Eye (tissue), 1 donor: Measurements from ENCODE around the gene VPS11.
"Not testable (repeated sequence)": the region's sequence is repeated elsewhere in the genome, so short reads cannot be mapped to it uniquely, and the experiment has no call there.

Source experiments
- DNase-seq: peaks from one replicate; pipeline ENCODE4 v3.0.0-alpha.2; 2015

VPS11 gene

DNA sequence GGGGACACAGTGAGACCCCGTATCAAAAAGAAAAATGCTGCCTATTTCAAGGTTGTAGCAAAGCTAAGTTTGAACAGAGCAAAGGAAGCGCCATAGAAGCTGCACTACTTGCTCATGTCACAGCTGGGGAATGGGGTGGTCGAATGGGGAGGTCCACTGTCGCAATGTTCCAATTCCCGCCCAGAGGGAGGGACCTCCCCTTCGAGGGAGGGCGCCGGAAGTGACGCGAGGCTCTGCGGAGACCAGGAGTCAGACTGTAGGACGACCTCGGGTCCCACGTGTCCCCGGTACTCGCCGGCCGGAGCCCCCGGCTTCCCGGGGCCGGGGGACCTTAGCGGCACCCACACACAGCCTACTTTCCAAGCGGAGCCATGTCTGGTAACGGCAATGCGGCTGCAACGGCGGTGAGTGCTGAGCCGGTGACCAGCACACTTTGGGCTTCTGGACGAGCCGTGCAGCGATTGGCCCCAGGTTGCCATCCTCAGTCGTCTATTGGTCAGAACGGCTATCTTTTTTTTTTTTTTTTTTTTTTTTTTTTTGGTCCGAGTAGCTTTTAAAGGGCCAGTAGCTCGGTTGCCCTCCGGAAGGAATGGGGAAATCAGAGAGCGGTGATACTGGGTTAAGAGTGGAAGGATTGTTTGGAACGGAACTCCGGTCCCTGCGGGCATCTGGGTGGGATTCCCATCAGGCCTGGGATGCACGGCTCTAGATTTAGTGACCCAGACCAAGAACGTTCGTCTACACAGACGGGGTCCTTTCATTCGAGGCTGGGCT is 17.2 kb downstream of the VPS11 start, which contains the start of gene HMBS:
Gene HMBS (plus strand): TSS at position 219 of the 774 bp plus-strand sequence. CDS start 153 bp downstream, at position 372.
- peak; percentile 98 for DNase-seq

DNA sequence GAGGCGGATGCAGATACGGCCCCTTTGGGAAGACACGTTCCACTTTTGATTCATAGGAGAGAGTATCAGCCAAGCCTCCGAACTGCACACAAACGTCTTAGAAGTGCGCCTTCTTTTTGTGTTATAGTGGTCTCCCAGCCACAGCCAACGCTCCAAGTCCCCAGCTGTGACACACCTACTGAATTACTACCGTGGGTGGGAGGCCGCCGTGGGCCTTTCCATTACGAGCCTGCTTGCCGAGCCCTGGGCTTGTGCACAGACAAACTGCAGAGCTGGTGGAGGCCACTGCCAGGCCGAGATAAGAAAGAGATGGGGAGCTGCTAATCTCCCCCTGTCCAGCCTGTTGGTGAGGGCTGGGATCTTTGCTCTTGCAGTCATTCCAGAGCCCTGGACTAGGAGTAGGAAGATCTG is 17.8 kb downstream of the VPS11 start:
- no peak for DNase-seq

DNA sequence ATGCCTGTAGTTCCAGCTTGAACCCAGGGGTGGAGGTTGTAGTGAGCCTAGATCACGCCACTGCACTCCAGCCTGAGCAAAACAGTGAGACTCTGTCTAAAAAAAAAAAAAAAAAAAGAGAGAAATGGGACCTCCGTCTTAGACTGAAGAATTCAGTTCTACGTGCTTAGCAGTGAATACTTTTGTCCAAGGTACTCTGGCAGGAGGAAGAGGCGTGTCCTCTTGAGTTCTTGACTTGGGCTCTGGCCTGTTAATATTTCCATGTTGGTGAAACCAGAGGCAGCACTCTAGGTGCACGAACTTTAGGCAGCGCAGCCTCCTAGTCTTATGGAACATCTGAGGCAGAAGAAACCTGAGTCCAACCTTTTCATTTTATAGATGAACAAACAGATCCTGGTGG is 19.5 kb downstream of the VPS11 start:
- DNase-seq, result no peak

DNA sequence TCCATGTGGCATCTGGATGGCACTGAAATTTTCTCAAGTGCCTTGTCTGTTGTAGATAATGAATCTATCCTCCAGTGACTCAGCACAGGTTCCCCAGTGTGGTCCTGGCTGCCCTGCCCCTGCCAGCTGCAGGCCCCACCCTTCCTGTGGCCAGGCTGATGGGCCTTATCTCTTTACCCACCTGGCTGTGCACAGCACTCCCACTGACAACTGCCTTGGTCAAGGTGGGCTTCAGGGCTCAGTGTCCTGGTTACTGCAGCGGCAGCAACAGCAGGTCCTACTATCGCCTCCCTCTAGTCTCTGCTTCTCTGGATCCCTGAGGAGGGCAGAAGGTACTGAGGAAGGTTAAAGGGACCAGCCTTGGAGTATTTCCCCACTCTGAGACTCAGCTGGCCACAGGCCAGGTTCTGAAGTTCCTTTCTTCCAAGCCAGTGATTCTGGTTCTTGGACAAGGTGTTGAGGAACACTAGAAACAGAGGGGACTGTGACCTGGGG is 20.2 kb downstream of the VPS11 start:
- no peak for DNase-seq

DNA sequence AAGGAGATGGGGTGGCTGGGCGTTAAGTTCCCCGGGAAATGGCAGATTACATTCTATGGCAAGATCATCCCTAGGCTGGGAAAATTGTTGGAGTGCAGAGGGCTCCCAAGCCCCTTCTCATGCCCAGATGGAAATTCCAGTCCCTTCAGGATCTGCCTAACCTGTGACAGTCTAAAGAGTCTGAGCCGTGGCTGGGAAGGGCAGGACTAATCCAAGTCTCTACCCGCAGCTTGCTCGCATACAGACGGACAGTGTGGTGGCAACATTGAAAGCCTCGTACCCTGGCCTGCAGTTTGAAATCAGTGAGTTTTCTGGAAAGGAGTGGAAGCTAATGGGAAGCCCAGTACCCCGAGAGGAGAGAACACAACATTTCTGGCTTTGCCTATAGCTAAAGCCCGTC is 20.8 kb downstream of the VPS11 start:
- no peak for DNase-seq

DNA sequence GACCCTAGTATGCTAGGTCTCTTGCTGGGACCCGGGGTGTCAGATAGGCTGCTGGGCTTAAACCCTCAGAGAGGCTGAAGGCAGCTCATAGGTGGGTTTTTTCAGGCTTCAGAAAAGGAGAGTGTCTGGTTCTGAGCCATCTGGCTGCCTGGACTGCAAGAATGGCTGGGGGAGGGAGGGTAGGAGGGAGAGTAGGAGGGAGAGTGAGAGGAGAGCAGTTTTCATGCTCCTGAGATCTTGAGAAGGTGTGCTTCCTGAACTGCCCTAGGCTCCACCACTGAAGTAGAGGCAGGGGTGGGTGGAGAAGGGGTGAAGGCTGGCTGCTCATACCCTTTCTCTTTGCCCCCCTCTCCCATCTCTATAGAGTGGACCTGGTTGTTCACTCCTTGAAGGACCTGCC is 21.7 kb downstream of the VPS11 start:
- no peak for DNase-seq

DNA sequence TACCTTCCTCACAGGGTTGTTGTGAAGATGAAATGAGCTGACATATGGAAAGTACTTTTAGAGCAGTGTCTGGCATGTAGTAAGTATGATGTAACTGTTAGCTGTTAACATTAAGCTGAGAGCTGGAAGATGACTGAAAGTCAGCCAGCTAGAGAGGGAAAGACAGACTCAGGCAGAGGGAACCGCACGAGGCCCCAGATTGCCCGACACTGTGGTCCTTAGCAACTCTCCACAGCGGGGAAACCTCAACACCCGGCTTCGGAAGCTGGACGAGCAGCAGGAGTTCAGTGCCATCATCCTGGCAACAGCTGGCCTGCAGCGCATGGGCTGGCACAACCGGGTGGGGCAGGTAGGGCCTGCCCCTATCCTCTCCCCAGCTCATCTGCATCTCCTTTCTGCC is 23.6 kb downstream of the VPS11 start:
- no peak for DNase-seq

DNA sequence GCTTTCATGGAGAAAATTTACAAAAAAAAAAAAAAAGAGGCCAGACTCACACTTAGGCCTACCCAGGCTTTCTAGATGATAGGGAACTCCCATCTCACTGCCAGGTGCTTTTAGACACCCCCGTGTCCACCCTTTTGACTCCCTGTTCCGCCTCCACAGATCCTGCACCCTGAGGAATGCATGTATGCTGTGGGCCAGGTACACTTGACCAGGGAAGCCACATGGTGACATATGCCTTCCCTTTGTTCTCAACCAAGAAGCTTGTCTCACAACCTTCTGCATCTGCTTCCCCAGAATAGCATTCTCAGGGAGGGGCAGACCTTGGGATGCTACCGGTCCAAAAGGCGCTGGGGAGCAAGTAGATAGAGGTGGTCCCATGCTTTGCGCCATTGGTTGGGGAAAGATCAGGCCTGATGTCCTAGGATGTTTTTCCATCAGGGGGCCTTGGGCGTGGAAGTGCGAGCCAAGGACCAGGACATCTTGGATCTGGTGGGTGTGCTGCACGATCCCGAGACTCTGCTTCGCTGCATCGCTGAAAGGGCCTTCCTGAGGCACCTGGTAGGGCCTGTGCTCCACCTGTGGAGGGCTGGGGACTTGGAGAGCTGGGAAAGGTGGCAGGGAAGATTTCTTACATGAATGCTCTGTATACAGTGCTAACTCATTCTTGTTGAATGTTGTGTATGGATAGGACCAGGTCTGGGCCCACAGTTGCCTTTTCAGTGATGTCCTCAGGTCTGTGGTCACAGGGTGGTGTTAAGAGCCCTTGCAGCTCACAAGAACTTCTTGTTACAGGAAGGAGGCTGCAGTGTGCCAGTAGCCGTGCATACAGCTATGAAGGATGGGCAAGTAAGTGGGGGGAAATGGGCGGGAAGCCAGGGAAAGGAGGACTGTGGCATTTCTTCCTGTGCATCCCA is 24.6 kb downstream of the VPS11 start:
- DNase-seq, result no peak

DNA sequence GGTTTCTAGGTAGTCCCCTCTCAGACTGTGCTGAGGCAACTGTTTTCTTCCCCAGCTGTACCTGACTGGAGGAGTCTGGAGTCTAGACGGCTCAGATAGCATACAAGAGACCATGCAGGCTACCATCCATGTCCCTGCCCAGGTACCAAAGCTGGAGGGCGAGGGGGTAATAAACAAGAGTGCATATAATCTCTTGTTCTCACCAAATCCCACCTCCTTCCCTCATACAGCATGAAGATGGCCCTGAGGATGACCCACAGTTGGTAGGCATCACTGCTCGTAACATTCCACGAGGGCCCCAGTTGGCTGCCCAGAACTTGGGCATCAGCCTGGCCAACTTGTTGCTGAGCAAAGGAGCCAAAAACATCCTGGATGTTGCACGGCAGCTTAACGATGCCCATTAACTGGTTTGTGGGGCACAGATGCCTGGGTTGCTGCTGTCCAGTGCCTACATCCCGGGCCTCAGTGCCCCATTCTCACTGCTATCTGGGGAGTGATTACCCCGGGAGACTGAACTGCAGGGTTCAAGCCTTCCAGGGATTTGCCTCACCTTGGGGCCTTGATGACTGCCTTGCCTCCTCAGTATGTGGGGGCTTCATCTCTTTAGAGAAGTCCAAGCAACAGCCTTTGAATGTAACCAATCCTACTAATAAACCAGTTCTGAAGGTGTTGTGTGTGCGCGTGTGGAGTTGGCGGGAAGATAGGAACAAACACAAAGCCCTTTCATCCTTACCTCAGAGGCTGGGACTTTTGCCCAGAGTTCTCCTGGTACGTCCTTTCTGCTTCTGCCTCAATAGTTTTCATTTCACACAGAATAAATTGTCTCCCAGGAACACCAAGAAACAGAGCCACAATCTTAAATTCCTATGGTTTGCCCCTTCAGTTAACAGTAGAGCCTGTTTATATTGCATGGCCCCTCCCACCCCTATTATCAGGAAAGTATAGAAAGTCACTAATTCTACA is 25.5 kb downstream of the VPS11 start:
- DNase-seq, result peak; percentile 41

DNA sequence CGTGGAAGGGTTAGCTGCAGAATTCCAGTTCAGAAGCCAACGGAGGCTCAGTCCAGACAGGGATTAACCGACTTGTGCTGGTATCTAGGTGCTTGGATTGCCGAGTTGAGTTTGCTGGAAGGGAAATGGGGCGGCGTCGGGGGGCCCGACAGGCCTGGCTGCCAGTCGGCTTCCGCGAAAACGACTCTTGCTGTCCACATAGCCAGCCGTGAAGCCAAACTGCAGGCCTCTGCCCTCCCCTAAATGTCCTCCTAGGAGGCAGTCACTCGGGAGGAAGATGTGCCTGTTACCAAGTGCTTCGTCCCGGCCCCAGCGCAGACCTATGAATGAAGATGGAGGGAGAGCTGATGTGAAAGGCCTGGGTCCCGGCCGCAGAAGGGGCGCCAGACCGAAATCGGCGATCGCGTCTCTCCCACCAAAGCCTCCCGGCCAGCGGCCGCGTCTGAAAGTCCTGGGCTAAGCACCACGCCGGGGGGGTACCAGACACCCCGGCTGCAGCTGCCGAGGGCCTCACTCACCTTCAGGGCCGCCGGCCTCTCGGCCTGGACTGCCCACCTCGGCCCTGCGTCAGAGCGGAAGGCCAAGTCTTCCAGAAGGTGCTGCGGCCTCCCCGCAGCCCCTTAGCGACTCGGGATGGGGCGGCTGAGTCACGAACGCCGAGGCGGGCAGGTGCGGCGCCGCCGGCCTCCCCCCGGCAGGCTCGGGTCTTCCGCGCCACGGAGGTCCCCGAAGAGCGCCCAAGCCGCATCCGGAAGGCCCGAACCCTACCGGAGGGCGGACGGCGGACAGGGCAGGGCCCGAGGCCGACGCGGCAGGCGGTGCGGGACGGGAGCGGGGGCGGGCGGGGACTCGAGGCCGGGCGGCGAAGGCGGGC is 26.6 kb downstream of the VPS11 start:
- peak; percentile 72 for DNase-seq

DNA sequence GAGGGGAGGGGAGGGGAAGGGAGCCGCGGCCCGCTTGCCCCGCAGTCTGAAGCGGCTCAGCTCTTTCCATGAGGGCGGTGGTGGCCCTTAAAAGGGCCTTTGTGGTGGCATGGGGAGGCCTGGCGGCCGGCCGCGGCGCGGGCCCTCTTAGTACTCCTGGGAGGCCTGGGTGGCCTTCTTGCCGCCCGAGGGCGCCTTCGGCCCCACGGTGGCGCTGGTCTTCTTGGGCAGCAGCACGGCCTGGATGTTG is 27.1 kb downstream of the VPS11 start:
- peak; percentile 90 for DNase-seq

DNA sequence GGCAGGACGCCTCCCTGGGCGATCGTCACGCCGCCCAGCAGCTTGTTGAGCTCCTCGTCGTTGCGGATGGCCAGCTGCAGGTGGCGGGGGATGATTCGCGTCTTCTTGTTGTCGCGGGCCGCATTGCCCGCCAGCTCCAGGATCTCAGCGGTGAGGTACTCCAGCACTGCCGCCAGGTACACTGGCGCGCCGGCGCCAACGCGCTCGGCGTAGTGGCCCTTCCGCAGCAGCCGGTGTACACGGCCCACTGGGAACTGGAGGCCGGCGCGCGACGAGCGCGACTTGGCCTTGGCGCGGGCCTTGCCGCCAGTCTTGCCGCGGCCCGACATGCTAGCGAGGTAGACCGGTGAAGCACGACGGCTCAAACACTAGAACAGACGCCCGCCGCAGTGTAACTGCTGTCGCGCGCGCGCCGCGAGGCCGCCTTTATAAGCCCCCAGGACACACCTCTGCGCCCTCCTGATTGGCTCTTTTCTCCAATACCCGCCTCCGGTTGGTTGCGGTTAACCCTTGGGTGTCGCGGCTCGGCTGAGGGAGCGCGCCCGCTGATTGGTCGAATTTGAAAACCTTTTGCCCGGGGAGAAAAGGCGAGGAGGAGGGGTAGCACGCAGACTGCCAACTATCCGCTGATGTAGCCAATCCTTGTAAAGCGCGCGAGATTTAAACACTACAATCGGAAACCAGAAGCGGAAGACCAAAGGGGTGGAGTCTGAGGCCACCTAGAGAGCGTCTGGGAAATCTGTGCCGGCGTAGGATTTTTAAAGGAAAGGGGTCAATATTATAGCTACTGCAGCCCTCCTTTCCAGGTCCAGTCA is 27.7 kb downstream of the VPS11 start:
- DNase-seq, result peak; percentile 100

DNA sequence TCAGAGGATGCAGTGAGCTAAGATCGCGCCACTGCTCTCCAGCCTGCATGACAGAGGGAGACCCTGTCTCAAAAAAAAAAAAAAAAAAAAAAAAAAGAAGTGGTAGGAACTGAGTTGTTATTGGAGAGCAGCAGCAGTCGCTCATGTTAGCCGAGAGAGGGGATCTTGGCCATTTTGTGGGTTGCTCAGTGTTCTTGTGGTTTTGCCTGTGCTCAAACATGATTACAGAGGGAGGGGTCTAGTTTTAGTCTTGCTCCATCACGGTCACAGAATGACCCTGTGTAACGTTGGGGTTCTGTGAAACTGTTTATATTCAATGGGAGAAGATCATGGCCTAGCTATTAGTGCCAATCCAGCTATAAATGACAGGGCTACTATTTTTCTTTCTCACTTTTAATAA is 32.1 kb downstream of the VPS11 start:
- DNase-seq, result no peak

DNA sequence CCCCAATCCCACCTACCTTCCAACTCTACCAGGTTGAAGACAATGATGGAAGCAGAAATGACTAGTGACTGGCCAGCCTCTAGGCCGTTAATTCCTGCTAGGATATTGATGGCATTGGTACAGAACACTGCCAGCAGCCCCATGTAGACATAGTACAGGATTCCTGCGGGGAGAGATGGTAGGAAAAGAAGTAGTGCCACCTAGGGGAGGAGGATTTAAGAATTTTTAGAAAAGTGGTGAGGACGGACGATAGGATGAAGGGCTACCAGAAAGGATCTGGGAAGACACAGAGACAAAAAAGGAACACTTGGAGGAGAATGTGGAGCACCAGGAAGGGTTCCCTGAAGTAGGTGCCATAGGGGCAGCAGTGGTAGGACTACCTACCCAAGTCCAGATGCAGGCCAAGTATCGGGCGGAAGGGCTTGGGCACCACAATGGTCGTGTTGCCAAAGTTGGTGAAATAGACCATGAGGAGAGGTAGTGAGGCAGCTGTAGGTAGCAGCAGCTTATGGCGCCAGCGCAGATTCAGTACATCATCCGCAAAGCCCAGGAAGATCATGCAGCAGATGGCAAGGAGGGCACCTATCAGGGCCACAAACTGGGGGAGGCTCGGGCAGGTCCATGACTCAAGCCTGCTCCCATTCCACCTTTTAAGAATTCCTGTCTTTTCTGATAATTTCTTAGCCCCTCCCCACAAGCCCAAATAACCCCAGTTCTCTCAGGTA is 32.8 kb downstream of the VPS11 start:
- DNase-seq, result peak; percentile 36

DNA sequence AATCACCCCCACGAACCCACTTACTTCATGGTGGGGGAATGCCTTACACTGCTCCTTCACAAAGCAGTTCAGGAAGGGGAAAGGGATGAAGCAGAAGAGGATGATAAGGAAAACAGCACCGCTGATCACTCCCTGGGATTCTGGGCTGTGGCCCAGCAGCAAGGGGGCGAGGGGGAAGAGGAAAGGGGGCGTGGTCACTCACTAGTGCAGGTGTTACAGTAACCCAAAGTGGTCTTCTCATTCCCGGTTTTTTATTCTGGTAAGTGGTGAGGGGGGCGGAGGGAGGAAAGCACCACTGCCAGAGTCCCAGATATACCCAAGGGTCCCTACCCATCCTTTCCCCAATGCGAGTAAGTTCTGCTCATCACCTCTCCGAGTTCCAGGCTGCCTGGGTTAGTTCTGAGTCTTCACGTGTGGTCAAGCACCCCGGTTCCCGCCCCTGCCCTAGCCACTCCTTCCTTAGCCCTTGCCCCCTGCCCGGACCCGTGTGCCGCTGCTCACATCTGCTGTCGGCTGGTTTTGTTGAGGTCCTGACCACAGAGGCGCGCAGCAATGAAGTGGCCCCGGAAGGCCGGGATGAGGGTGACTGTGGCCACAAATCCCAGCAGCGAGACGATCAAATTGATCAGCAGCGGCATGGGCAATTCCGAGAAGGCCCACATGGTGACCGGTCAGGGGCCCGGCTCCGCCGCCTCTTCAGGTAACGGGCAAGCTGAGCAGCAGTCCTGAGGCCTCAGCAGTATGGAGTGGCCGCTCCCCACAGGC is 33.6 kb downstream of the VPS11 start:
- DNase-seq, result no peak

DNA sequence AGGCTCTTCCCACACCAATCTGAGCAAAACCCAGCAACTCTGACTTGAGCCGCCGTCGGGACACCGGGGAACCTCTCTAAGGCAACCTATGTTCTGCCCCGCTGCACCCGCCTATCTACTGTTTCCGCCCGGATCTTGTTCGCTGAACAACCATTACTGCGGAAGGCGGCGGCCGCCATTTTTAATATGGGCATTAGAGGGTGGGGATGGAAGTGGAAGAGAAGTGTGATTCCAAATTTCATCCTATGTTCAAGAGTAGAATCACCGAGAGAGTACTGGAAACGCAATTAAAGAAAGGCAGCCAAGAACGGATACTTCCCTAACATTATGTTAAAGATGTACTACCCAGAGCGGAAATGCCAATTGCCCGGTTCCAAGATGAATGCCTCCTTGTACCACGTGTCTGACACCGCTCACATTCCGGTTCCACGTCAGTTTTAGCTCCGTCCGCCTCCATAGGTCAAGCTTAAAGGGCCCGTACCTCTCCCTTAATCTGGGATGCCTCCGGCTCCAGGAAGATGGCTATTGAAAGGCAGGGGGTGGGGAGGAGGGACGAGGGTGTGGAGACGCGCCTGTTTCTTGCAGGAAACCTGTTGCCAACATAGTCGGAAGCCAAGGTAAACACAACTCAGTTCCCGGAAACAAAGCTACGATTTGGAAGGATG is 34.3 kb downstream of the VPS11 start, which contains the start of gene DPAGT1:
Gene DPAGT1 (minus strand): TSS at position 95 of the 665 bp plus-strand sequence. CDS start 198 bp downstream, outside the sequence.
- DNase-seq, result peak; percentile 98

DNA sequence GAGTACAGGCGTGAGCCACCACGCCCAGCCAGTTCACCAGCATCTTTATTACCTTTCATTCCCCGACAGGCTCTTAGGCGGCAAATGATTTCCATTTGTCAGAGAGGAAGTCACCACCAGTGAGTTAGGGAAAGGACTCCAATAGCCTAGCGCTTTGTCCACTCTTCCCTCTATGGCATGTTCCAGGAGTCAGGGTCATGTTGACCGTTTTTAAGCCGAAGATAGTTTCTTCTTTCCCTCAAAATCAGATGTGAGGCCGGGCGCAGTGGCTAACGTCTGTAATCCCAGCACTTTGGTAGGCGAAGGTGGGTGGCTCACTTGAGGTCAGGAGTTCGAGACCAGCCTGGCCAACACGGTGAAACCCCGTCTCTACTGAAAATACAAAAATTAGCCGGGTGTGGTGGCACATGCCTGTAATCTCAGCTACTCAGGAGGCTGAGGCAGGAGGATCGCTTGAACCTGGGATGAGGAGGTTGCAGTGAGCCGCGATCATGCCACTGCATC is 35.6 kb downstream of the VPS11 start:
- DNase-seq, result not testable (repeated sequence)

DNA sequence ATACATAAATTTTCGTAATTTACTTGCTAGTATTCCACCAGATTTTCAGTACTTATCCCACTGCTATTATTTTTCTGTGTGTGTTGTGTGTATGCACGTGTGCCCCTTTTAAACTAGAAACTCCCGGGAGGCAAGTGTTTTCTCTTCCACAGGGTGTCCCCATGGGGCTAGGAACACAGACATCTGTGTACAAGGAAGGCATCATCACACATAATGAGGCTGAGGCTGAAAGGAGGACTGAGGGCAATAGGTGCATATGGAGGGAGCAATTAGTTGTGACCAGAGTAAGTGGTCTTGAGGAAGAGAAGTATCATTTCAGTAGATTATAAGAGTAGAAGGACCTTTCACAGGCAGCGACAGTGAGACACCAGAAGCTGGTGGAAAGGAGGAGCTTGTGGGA is 36.2 kb downstream of the VPS11 start:
- DNase-seq, result peak; percentile 20
